ENCODE results near the gene GNAO1. TPM values are rescaled to one million over a fixed set of nuclear protein-coding genes. Genes with fewer than 3 reads are reported as not detected.

Gene GNAO1
- total and polyA plus RNA-seq, 2 of the 13 experiments (the other 11 are each of a cell fraction or from before 2014, with no cell fraction given): not detected

- no peak for DNase-seq (ENCODE audit: low spot score)
- Histone ChIP-seq H3K4me3 (replicated peaks in 1 of 3; ENCODE audit: insufficient read depth in 1 of 3, low read depth in 2 of 3, low read length in 3 of 3) (no peak overlapping the region), H3K9ac (ENCODE audit: insufficient read depth, low read depth, low read length) (no peak overlapping the region), H3K36me3 (replicated peaks in 1 of 2; ENCODE audit: control insufficient read depth in 1 of 2, insufficient read depth in 2 of 2, low read length in 2 of 2) (no peaks in the 10 kb centered on the region), H3K27ac (ENCODE audit: extremely low read length, insufficient read depth, low read length) (no peak overlapping the region), H3K9me3 (ENCODE audit: low read length) (no peaks in the 10 kb centered on the region), H3K27me3 (ENCODE audit: control insufficient read depth in 1 of 2, insufficient read depth in 2 of 2, low read length in 2 of 2) (no peaks in the 10 kb centered on the region), H3K4me1 (ENCODE audit: insufficient read depth, low read length) (no peaks in the 10 kb centered on the region), H4K20me1 (ENCODE audit: insufficient read depth, low read length) (no peaks in the 10 kb centered on the region), H3K4me2 (ENCODE audit: low read depth, low read length) (no peak overlapping the region), H3K79me2 (ENCODE audit: insufficient read depth, low read length) (no peaks in the 10 kb centered on the region), H2AFZ (ENCODE audit: low read length) (no peak overlapping the region)
- in situ Hi-C loops (cut with HindIII; ENCODE audit: extremely low pct_ligation_motif_present, low pct_unique_long_range_greater_than_20kb) (no loop called here), intact Hi-C loops (cut with micrococcal nuclease; ENCODE audit: unreplicated experiment) (no loop called here)
- no peak for ATAC-seq
- ChIA-PET CTCF (ENCODE audit: low intra/inter-chr PET ratio, low total read pairs) (no interaction called here), POLR2A (no interaction called here)
- no peak for FAIRE-seq
- WGBS (ENCODE audit: low lambda C conversion rate): 3% methylated on average over 2 of the region's 2 CpGs
- no peak for TF ChIP-seq ZNF841 (CRISPR knock-in tag; IDR thresholded peaks at IDR 0.05; ENCODE audit: borderline replicate concordance)
- no peak for TF ChIP-seq TBL1XR1 (IDR thresholded peaks at IDR 0.05; ENCODE audit: borderline replicate concordance, low read length, partially characterized antibody)
- TF ChIP-seq PHB2 (IDR thresholded peaks at IDR 0.05; ENCODE audit: partially characterized antibody): no peak
- no peak for TF ChIP-seq ZNF354B (CRISPR knock-in tag; IDR thresholded peaks at IDR 0.05)
- no peak for TF ChIP-seq NCOA1 (CRISPR knock-in tag; IDR thresholded peaks at IDR 0.05)
- TF ChIP-seq SMC3 (IDR thresholded peaks at IDR 0.05; ENCODE audit: low read length): no peak
- no peak for TF ChIP-seq MXI1 (IDR thresholded peaks at IDR 0.05; ENCODE audit: borderline replicate concordance, low read depth, low read length)
- no peak for TF ChIP-seq ZNF674 (CRISPR knock-in tag; IDR thresholded peaks at IDR 0.05; ENCODE audit: low read depth)
- no peak for TF ChIP-seq ZNF142 (CRISPR knock-in tag; IDR thresholded peaks at IDR 0.05)
- TF ChIP-seq E2F5 (CRISPR knock-in tag; conservative IDR thresholded peaks at IDR 0.05): no peak
- TF ChIP-seq KDM2A (CRISPR knock-in tag; IDR thresholded peaks at IDR 0.05; ENCODE audit: borderline replicate concordance, low read depth): no peak
- TF ChIP-seq RFX3 (CRISPR knock-in tag; IDR thresholded peaks at IDR 0.05): no peak
- TF ChIP-seq HDAC1 (CRISPR knock-in tag; IDR thresholded peaks at IDR 0.05): no peak
- BruUV-seq (replicated peaks): no TSS peak
Observed at GRCh38 chr16:56151621-56152020, 39.7 kb upstream of the GNAO1 start.

All from HepG2 (cell line).